Measurements from ENCODE around the gene ZNF654.
"Not testable (repeated sequence)": the region's sequence is repeated elsewhere in the genome, so short reads cannot be mapped to it uniquely, and the experiment has no call there.

ZNF654 gene

DNA sequence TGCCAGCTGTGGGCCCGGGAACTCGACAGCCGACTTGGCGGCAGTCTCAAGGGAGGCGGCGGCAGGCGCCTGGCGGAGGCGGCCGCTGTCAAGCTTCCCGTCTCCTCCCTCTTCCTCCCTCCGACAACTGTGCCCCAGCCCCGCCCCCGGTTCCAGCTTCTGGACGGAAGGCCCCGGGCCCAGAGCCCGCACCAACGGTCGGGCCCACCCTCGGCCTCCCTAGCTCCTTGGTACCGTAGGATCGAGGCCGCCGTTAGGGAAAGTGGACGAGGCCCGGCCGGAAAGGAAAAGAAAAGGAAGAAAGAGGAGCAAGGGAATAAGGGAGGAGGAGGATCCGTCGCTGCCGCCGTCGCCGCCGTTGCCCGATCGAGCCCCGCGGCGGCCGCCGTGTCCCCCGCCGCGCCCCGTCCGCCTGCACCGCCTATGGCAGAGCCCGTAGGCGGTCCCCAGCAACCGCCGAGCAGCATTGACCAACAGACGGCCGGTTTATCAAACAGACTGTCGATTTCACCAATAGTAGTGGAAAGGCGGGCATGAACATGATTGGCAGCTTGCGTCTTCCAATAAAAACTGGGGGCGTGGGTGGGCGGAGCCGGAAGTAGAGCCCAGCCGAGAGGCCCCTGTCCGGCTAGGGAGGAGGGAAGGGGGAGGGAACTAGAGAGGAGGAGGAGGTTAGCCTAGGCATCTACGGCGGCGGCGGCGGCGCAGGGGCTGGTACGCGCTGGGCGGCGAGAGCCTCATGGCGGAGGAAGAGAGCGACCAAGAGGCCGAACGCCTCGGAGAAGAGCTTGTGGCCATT lies at the start of gene ZNF654, which contains the start of gene CGGBP1:
ZNF654 (plus strand) TSS at position 675 of the 799 bp plus-strand sequence; CDS start at position 740, 65 bp downstream.
CGGBP1 (minus strand) TSS at position 425 of the 799 bp plus-strand sequence. CDS start 3,029 bp downstream, outside the sequence.
- DNase-seq = peak; percentile 99

DNA sequence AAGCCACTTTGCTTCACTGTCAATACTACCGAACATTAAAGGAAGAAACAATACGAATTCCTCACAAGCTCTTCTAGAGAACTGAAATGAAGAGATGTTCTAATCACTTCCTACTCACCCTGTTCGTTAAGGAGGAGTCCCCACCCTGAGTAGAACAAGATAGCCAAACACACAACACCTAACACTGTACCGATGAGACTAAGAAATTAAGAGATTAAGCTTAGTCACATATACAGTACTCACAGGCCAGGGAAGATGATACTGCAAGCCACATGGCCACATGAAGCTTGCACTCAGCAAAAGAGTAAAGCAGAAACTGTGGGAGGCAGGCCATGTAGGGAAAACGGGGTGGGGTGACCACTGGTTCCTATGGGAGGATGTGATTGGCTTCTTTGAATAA lies 48.2 kb upstream of the ZNF654 start:
- no peak for DNase-seq

DNA sequence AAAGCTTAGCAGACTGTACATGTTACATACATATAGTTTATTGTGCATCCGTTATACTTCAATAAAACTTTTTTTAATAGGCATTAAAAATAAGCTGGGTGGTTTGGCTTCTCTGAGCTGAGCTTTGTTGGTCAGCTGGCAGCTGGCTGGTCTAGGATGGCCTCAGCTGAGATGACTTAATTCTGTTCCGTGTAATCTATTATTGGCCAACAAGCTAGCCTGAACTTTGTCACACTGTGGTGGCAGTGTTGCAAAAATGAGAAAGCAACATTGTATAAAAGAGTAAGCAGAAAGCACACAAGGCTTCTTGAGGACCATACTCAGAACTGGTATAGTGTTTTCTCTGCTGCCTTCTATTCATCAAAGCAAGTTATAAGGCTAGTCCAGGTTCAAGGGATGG lies 45.5 kb upstream of the ZNF654 start:
- DNase-seq = peak; percentile 49

DNA sequence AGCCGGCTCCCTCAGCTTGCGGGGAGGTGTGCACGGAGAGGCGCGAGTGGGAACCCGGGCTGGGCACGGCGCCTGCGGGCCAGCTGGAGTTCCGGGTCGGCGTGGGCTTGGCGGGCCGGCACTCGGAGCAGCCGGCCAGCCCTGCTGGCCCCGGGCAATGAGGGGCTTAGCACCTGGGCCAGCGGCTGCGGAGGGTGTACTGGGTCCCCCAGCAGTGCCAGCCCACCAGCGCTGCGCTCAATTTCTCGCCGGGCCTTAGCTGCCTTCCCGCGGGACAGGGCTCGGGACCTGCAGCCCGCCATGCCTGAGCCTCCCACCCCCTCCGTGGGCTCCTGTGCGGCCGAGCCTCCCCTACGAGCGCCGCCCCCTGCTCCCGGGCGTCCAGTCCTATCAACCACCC lies 43.4 kb upstream of the ZNF654 start:
- DNase-seq = not testable (repeated sequence)

DNA sequence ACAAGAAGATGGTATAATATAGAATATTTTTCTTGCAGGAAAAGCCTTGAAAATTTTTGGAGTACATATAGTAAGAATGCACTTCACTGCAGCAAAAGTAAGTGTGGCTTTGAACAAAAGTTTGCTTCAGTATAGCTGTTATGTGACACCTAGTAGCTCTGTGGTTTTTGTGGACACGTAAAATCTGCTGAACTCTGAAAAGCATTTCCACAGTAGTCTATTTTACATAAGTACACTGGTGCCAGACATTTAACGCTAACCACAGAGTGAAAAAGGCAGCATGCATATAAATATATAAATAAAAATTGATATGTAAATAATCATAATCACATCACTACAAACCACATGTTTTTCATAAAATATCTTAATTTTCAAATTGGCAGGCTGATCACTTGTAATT lies 40.0 kb upstream of the ZNF654 start:
- no peak for DNase-seq

DNA sequence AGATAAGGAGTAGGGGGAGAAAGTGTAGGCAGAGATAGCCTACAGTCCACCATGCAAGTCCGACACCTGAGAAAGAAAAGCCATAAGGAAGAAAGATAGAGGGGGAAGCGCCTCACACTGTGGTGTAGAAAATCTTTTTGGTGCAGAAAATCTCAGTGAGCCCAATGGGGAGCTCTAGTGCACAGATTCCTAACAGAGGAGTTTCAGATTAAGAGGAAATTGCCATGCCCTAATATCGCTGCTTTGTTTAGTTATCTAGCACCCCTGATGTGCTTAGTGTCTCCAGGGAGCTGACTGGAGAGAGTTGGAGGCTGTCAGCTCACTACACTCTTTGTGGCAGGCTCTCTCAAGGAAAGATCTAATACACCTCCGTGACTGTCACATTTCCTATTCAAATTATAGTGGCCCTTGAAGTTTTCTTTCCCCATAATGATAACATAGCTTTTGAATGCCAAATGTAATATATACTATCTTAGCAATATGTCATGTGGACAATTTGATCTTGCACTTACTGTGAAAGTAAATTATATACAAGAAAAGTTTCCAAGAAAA lies 34.0 kb upstream of the ZNF654 start:
- no peak for DNase-seq

DNA sequence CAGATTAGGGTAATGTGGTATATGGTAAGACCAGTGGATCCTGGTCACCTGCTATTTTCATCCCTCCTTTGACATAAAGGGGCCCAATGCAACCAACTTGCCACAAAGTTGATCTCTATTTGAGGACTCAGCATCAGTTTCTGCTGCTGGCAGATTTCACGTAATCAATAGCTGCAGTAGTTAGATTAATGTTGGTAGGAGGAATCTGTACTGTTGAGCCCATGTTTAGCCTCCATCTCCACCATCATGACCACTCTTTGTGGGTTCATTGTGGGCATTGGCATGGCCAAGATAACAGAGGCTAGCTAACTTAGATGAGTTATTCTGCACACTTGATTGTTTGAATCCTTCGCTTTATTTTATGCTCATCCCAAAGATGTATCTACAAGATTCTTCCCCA lies 30.2 kb upstream of the ZNF654 start:
- DNase-seq = no peak

DNA sequence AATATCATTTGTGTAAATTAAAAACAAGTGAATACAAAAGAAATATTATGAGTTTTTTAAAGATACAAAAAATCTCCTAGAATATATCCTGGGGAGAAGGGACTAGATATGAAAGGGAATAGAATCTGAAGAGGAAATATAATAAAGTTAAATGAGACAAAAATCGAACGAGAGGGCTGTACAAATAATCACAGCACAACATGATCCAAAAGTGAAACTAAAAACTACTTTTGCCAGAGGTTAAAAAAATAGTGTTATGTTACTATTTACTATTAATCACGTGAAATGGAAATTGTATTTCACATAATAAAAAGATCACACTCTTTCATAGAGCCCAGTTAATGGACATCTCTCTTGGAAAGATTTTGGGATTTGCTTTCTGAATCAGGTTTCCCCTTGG lies 28.8 kb upstream of the ZNF654 start:
- no peak for DNase-seq

DNA sequence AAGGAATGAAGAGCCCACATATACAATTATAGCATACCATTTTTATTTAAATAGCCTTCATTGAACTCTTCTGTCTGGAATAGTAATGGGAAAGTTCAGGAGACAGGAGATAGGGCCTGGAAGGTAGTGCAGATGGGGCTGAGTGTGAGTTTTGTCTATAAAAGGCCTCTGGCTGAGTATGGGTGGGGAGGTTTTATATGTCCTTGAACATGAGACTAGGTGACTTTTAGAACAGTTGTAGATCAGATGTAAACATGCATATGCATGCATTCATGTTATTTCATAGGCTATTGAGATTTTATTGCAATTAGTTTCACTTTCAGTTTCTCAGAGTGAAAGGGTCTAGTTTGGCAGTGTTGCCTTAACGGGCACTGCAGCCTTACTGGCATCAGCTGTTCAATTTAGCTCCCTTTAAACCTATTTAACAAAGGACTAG lies 27.4 kb upstream of the ZNF654 start:
- DNase-seq = no peak

DNA sequence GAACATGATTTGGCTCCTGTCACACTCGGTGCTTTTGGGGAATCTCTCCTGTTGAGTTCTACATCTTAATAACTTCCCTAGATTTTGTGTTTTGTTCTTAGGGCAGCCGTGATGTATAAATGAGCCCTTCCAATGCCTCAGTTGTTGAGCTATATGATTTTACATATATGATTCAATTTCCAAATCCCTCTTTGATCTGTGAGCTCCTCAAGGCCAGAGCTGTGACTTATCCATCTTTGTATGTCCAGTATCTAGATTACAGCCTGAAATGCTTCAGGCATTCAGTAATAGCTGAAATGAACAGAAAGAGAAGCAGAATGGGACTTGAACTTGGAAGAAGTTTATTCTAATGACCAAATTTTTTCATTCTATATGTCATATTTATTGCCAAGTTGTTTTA lies 26.8 kb upstream of the ZNF654 start:
- no peak for DNase-seq

DNA sequence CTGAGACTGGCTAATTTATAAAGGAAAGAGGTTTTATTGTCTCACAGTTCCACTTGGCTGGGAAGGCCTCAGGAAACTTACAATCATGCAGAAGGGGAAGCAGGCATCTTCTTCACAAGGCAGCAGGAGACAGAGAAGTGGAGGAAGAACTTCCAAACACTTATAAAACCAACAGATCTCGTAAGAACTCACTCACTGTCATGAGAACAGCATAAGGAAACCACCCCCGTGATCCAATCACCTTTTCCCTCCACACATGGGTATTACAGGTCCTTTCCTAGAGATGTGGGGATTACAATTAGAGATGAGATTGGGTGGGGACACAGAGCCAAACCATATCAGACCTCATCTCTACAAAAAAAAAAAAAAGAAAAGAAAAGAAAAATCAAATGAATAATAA lies 26.0 kb upstream of the ZNF654 start:
- DNase-seq = no peak

DNA sequence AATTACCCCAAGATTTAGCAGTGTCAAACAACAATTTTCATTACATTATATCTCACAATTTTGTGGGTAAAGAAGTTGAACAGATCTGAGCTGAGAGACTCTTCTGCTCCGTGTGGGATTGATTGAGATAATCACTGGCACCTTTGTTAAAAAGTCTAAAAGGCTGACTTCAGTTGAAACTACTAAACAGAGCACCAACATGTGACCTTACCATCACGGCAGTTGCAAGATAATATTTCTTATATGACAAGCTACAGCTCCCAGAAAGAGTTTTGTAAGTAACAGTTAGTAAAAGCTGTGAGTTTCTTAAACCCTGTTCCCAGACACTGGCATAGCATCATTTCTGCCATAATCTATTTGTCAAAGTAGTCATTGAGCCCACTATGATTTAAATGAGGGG lies 25.2 kb upstream of the ZNF654 start:
- DNase-seq = no peak

DNA sequence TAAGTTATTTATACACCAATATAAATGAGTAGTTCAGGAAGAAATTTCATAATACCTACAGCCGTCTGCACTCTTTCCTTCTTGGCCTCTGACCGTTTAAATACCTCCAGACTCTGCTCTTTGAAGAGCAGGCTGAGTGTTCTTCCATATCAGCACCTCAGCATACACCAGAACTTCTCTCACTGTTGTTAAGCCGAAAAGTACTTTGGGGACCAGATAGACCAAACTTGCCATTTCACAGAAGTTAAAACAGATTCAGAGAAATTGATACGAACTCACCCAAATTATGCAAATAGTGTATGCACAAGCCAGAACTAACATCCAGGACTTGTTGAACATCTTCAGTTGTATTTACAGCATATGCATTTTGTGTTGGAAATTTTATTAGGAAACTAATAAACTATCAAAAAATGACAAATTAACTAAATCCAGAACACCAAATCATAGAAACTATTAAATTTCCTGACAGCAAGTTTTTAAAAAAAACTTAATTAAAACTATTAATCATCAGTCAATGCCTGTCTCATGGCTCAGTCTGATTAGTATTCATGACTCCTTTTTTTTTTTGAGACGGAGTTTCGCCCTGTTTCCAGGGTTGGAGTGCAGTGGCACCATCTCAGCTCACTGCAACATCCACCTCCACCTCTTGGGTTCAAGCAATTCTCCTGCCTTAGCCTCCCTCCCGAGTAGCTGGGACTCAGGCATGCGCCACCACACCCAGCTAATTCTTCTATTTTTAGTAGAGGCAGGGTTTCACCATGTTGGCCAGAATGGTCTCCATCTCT lies 24.4 kb upstream of the ZNF654 start:
- no peak for DNase-seq

DNA sequence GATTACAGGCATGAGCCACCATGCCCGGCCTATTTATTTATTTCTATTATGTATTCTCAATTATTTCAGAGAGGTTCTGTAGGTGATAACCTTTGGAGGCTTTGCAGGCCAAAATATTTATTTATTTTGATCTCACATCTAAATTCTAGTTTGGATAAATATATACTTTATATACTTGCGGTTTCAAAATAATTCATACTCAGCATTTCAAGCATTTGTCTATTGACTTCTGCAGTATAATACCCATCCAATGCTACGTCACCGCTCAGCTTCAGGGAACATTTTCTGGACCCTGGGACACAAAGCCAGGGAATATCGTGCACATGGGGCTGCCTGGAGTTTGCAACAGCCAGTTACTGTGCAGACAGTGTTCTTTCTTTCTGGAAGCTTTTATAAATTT lies 22.8 kb upstream of the ZNF654 start:
- DNase-seq = no peak

DNA sequence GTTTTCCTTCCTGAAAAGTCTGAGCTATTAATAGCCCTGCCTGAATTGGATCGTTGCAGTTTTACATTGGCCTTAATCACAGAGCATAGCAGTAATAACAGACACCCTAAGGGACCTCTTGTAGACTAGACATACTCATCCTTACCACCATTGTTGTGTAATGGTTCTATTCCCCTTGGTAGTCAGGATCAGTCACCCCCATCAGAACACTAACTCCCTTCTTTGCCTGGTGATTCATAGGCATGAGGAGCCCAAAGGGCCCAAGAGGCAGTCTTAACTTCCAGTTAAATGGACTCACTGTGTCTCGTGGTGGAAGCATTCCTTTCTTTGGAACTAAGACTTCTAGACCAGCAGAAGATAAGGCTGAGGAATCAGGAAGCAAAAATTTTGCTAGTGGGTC lies 20.5 kb upstream of the ZNF654 start:
- peak; percentile 51 for DNase-seq

DNA sequence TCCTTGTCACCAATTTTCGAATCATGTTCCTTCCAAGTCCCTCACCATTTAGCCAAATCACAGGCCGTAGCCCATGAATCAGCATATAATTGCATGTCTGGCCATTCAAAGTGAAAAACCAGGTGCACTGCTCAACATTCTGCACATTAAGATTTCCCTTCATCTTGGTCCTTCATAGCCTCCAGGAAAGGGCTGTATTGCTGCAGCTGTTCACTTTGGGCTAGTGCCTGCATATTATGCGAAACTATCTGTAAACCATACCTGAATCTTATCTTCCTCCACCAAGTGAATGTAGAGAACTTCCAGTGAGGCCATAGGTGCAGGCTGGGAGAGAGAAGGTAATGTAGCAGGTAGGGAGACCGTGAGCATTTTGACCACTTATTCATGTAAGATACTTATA lies 18.5 kb upstream of the ZNF654 start:
- DNase-seq = no peak

DNA sequence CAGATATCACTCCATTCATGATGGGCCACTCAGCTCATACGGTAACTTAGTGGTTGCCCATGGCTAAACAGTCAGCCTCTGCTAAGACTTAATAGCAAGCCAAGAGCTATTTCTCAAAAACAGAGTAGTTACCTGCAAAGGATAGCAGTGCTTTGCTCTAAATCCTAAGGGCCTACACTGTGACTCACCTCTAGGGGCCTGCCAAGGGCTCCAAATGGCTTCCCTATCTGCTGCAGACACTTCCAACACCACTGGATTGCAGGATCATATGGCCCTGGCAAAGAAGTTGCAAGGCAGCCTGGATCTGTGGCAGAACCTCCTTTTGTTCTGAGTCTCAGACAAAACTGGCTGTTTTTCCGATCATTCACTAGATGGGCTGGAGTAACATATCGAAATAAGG lies 18.1 kb upstream of the ZNF654 start:
- no peak for DNase-seq

DNA sequence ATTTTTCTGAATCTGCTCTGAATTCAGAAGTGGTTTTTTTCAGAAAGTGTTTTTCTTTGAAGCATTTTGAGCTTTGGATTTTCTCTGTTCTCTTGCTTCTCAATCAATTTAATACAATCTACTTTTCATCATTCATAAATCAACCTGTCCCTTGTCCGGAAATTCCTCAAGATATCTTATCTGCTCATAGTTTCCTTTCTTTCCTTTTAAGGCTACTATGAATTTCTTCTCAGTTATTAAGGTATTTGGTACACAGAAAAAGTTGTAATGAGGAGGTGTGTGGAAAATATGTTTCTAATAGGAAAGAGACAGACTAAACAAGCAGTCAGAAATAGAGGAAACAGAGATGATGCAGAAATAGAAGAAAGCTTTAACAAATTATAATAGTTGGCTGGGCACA lies 14.6 kb upstream of the ZNF654 start:
- DNase-seq = no peak

DNA sequence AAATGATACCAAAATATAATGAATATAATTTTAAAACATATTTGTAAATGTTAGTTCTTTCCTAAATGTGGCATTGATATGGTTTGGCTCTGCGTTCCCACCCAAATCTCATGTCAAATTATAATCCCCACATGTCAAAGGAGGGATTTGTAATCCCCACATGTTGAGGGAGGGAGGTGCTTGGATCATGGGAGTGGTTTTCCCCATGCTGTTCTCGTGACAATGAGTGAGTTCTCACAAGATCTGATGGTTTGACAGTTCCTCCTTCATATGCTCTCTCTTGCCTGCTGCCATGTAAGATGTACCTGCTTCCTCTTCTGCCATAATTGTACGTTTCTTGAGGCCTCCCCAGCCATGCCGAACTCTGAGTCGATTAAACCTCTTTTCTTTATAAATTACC lies 12.3 kb upstream of the ZNF654 start:
- DNase-seq = no peak

DNA sequence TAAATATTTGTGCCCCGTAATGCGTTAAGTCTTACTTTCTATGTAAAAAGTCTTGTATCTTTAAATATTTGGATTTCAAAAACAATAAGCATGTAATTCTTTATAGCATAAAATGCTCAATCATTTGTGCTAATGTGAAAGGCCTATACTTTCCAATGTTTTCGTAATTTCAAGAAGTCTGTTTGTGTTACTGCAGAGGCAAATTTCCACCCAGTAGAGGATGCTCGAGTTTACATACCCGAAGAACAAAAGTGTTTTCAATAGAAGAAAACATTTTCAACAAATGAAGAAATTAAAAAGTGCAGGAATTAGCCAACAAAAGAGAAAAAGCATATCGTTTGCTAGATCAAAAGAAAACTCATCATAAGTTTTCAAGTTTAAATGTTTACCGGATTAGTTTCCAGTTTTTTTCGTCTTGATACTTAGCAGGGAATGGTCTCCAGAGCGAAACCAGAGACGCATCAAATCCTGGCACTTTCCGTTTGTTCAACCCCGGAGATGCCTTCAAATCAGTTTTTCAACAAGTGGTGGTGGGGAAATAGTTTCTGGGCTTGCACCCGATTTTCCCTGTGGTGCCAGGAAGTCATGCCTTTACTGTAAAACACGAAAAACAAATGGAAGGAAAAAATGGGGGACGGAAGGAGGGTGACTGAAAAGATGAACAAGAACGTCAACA lies 1.3 kb upstream of the ZNF654 start:
- no peak for DNase-seq

DNA sequence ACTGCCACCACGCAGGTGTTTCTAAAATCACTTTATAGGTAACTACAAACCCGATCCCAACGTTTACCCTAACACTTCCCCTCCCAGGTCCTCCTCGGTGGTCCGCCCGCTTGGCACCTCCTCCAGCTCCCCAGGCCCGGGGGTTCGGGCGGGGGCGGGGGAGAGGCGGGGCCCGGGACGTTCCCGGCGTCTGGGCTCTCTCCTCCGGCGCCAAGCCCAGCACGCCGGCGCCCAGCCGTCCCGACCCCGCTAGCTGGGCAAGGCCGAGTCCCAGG lies 812 bp upstream of the ZNF654 start:
- no peak for DNase-seq

DNA sequence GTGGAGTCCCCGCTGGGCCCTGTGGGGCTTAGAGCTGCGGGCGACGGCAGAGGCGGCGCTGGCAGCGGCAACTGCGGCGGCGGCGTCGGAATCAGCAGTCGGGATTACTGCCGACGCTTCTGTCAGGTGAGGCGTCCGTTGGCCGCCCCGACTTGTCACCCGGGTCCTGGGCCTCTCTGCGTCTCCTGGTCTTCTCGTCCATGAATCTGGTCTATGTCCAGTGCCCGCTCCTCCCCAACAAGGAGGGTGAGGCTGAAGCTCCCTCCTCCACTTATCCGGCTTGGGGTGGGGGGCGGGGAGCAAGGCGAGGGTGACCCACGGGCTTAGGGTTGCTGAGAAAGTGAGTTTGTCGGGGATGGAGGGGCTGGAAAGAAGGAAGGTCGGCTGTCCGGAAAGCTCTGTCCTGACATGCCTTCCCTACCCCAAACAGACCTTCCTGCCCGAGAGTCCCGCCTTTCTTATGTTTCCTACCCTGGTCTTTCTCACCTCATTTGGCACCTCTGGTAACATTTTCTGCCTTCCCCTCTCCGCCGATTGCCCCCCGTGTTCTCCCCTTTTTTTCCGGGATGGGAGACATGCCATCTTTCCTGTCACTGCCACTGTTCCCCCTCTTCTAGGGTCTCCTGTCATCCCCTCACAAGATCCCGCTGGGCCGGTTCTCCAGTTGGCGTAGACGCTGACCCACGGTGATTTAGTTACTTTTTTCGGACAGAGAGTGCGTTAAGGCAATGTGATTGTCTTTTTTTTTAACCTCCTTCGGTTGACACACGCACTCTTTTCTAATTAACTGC lies 520 bp downstream of the ZNF654 start:
- DNase-seq = no peak

DNA sequence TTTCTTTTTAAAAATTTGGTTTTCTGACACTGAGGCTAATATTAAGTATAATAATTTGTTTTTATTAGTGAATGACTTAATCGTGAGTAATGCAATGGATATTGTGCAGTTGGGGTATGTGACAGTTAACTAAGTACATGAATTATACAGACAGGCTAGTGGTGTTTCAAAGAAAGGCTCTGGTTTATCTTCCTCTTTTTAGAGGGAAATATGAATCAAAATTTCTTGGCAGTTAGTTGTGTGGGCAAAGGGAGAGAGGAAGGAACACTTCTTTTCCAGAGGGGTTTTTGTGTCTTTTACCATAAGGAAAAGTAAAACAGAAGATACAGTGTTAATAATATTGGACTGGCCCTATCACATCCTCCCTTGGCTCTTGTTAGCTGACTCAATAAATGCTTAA lies 2.7 kb downstream of the ZNF654 start:
- DNase-seq = peak; percentile 79

Data from MV-4-11 (cell line).